ENCODE results near the gene TUFT1.

Gene TUFT1

GRCh38 chr1:151540021-151540981 lies at the start of gene TUFT1:
TUFT1 (plus strand) TSS chr1:151540309; CDS start chr1:151540367, 58 bp downstream.
- Histone ChIP-seq H3K9ac (ENCODE audit: low read depth, low read length) (peak within 1 kb of the TSS; percentile 81), H3K4me3 (ENCODE audit: low read depth, low read length) (peak within 1 kb of the TSS; percentile 97), H3K4me1 (ENCODE audit: control insufficient read depth, insufficient read depth, low read length) (peaks cover 7% of the 10 kb centered on the region), H3K9me3 (ENCODE audit: control insufficient read depth, insufficient read depth, low read length) (no peaks in the 10 kb centered on the region), H3K27me3 (ENCODE audit: control insufficient read depth, insufficient read depth, low read length) (peaks cover 7% of the 10 kb centered on the region), H3K36me3 (ENCODE audit: control insufficient read depth, insufficient read depth, low read length) (peaks cover 10% of the 10 kb centered on the region)

- Histone ChIP-seq H3K36me3 (ENCODE audit: control insufficient read depth, insufficient read depth, low read length) (no peaks in the 10 kb centered on the region), H3K9ac (ENCODE audit: low read depth, low read length) (no peak overlapping the region), H3K27me3 (ENCODE audit: control insufficient read depth, insufficient read depth, low read length) (no peaks in the 10 kb centered on the region), H3K9me3 (ENCODE audit: control insufficient read depth, insufficient read depth, low read length) (no peaks in the 10 kb centered on the region), H3K4me1 (ENCODE audit: control insufficient read depth, insufficient read depth, low read length) (no peaks in the 10 kb centered on the region), H3K4me3 (ENCODE audit: low read depth, low read length) (no peak overlapping the region)
These were observed 48.5 kb upstream of the TUFT1 start for GRCh38 chr1:151491641-151492040.

GRCh38 chr1:151492120-151492519 lies 48.0 kb upstream of the TUFT1 start:
- Histone ChIP-seq H3K9ac (ENCODE audit: low read depth, low read length) (no peak overlapping the region), H3K4me1 (ENCODE audit: control insufficient read depth, insufficient read depth, low read length) (no peaks in the 10 kb centered on the region), H3K9me3 (ENCODE audit: control insufficient read depth, insufficient read depth, low read length) (no peaks in the 10 kb centered on the region), H3K36me3 (ENCODE audit: control insufficient read depth, insufficient read depth, low read length) (no peaks in the 10 kb centered on the region), H3K27me3 (ENCODE audit: control insufficient read depth, insufficient read depth, low read length) (no peaks in the 10 kb centered on the region), H3K4me3 (ENCODE audit: low read depth, low read length) (no peak overlapping the region)

GRCh38 chr1:151493042-151493441 lies 47.1 kb upstream of the TUFT1 start:
- no peaks in the 10 kb centered on the region for H3K9me3 ChIP-seq (ENCODE audit: control insufficient read depth, insufficient read depth, low read length)

GRCh38 chr1:151494741-151495281 lies 45.3 kb upstream of the TUFT1 start:
- Histone ChIP-seq H3K36me3 (ENCODE audit: control insufficient read depth, insufficient read depth, low read length) (no peaks in the 10 kb centered on the region), H3K4me3 (ENCODE audit: low read depth, low read length) (no peak overlapping the region), H3K9ac (ENCODE audit: low read depth, low read length) (no peak overlapping the region), H3K27me3 (ENCODE audit: control insufficient read depth, insufficient read depth, low read length) (no peaks in the 10 kb centered on the region), H3K9me3 (ENCODE audit: control insufficient read depth, insufficient read depth, low read length) (no peaks in the 10 kb centered on the region), H3K4me1 (ENCODE audit: control insufficient read depth, insufficient read depth, low read length) (no peaks in the 10 kb centered on the region)

More at GRCh38 chr1:151493042-151493441, 47.1 kb upstream of the TUFT1 start:
- Histone ChIP-seq H3K36me3 (ENCODE audit: control insufficient read depth, insufficient read depth, low read length) (no peaks in the 10 kb centered on the region), H3K4me3 (ENCODE audit: low read depth, low read length) (no peak overlapping the region), H3K4me1 (ENCODE audit: control insufficient read depth, insufficient read depth, low read length) (no peaks in the 10 kb centered on the region), H3K9ac (ENCODE audit: low read depth, low read length) (no peak overlapping the region), H3K27me3 (ENCODE audit: control insufficient read depth, insufficient read depth, low read length) (no peaks in the 10 kb centered on the region)

- Histone ChIP-seq H3K9me3 (ENCODE audit: control insufficient read depth, insufficient read depth, low read length) (no peaks in the 10 kb centered on the region), H3K27me3 (ENCODE audit: control insufficient read depth, insufficient read depth, low read length) (no peaks in the 10 kb centered on the region), H3K9ac (ENCODE audit: low read depth, low read length) (no peak overlapping the region), H3K36me3 (ENCODE audit: control insufficient read depth, insufficient read depth, low read length) (no peaks in the 10 kb centered on the region), H3K4me1 (ENCODE audit: control insufficient read depth, insufficient read depth, low read length) (no peaks in the 10 kb centered on the region), H3K4me3 (ENCODE audit: low read depth, low read length) (no peak overlapping the region)
These were observed 44.8 kb upstream of the TUFT1 start for GRCh38 chr1:151495316-151495715.

GRCh38 chr1:151499365-151499764 lies 40.7 kb upstream of the TUFT1 start:
- Histone ChIP-seq H3K9ac (ENCODE audit: low read depth, low read length) (no peak overlapping the region), H3K27me3 (ENCODE audit: control insufficient read depth, insufficient read depth, low read length) (no peaks in the 10 kb centered on the region), H3K9me3 (ENCODE audit: control insufficient read depth, insufficient read depth, low read length) (no peaks in the 10 kb centered on the region), H3K4me1 (ENCODE audit: control insufficient read depth, insufficient read depth, low read length) (no peaks in the 10 kb centered on the region), H3K36me3 (ENCODE audit: control insufficient read depth, insufficient read depth, low read length) (no peaks in the 10 kb centered on the region), H3K4me3 (ENCODE audit: low read depth, low read length) (no peak overlapping the region)

GRCh38 chr1:151499930-151500329 lies 40.2 kb upstream of the TUFT1 start:
- Histone ChIP-seq H3K4me3 (ENCODE audit: low read depth, low read length) (no peak overlapping the region), H3K9ac (ENCODE audit: low read depth, low read length) (no peak overlapping the region), H3K4me1 (ENCODE audit: control insufficient read depth, insufficient read depth, low read length) (no peaks in the 10 kb centered on the region), H3K36me3 (ENCODE audit: control insufficient read depth, insufficient read depth, low read length) (no peaks in the 10 kb centered on the region), H3K27me3 (ENCODE audit: control insufficient read depth, insufficient read depth, low read length) (no peaks in the 10 kb centered on the region), H3K9me3 (ENCODE audit: control insufficient read depth, insufficient read depth, low read length) (no peaks in the 10 kb centered on the region)

GRCh38 chr1:151501474-151501873 lies 38.6 kb upstream of the TUFT1 start:
- no peak overlapping the region for H3K4me3 ChIP-seq (ENCODE audit: low read depth, low read length)

GRCh38 chr1:151502035-151502700 lies 37.9 kb upstream of the TUFT1 start:
- Histone ChIP-seq H3K4me3 (ENCODE audit: low read depth, low read length) (no peak overlapping the region), H3K27me3 (ENCODE audit: control insufficient read depth, insufficient read depth, low read length) (no peaks in the 10 kb centered on the region), H3K9me3 (ENCODE audit: control insufficient read depth, insufficient read depth, low read length) (no peaks in the 10 kb centered on the region), H3K4me1 (ENCODE audit: control insufficient read depth, insufficient read depth, low read length) (no peaks in the 10 kb centered on the region), H3K9ac (ENCODE audit: low read depth, low read length) (no peak overlapping the region), H3K36me3 (ENCODE audit: control insufficient read depth, insufficient read depth, low read length) (no peaks in the 10 kb centered on the region)

More at GRCh38 chr1:151501474-151501873, 38.6 kb upstream of the TUFT1 start:
- Histone ChIP-seq H3K9ac (ENCODE audit: low read depth, low read length) (no peak overlapping the region), H3K9me3 (ENCODE audit: control insufficient read depth, insufficient read depth, low read length) (no peaks in the 10 kb centered on the region), H3K36me3 (ENCODE audit: control insufficient read depth, insufficient read depth, low read length) (no peaks in the 10 kb centered on the region), H3K27me3 (ENCODE audit: control insufficient read depth, insufficient read depth, low read length) (no peaks in the 10 kb centered on the region), H3K4me1 (ENCODE audit: control insufficient read depth, insufficient read depth, low read length) (no peaks in the 10 kb centered on the region)

GRCh38 chr1:151502859-151503780 lies 37.0 kb upstream of the TUFT1 start:
- Histone ChIP-seq H3K4me3 (ENCODE audit: low read depth, low read length) (no peak overlapping the region), H3K36me3 (ENCODE audit: control insufficient read depth, insufficient read depth, low read length) (no peaks in the 10 kb centered on the region), H3K9me3 (ENCODE audit: control insufficient read depth, insufficient read depth, low read length) (no peaks in the 10 kb centered on the region), H3K27me3 (ENCODE audit: control insufficient read depth, insufficient read depth, low read length) (no peaks in the 10 kb centered on the region), H3K9ac (ENCODE audit: low read depth, low read length) (no peak overlapping the region), H3K4me1 (ENCODE audit: control insufficient read depth, insufficient read depth, low read length) (no peaks in the 10 kb centered on the region)

Data from iPS-15b (cell line).